Heart left ventricle (tissue), 13 donors: ENCODE results near the gene VGF.

Source experiments
- CTCF ChIP-seq, 12 donors: fragments of 200-600 bp; sonication (generic) in 4 of 12; IDR thresholded peaks; one replicate each; pipeline versions ENCODE4 v1.5.0 to v1.8.0; 2018 to 2022; ENCODE audit warnings: antibody characterized with exemption in 12 of 12, mild to moderate bottlenecking in 5 of 12
- POLR2A ChIP-seq, 2 donors: fragments of 450-650 bp; IDR thresholded peaks; one replicate each; pipeline ENCODE4 v1.6.1; 2017; ENCODE audit warnings: antibody characterized with exemption in 2 of 2, mild to moderate bottlenecking in 2 of 2, moderate library complexity in 2 of 2
- donor health status: ischemic (EF 13 %, LVEDD 7.1; RV severe dilation, severe dysfunction).
- donor health status: DM: no; HTN: yes; CAD: no.
- donor health status: DM: no; HTN: no; CAD: no.
- donor health status: ischemic (EF 25% LVEDD 6.9; RV normal size, moderate dysfunction).
- donor health status: ischemic (EF 25% LVEDD 5.7; RV mildly dilated, moderate dysfunction).
- donor health status: ischemic (EF 35%, LVEDD 5.7; RV mildly dilated, moderate dysfunction).
- donor health status: nonischemic (EF 11% LVEDD 7.7; RV severe dilation, severe dysfunction).
- donor health status: DM: yes; HTN: yes; CAD: no.
- donor health status: PGD.
- donor health status: ischemic (EF 29% LVEDD 5.4; RV normal size, mild dysfunction).
- donor health status: nonischemic (EF 23%, LVEDD 6.1; RV moderate dilation, normal function).

GRCh38 chr7:101169110-101169837, 3.9 kb upstream of the VGF start:
- no peak for TF ChIP-seq CTCF (IDR thresholded peaks at IDR 0.05)
- TF ChIP-seq POLR2A (IDR thresholded peaks at IDR 0.05): no peak
